HepG2 (cell line): ENCODE data around the gene KCNK18. TPM values are rescaled to one million over a fixed set of nuclear protein-coding genes. Genes with fewer than 3 reads are reported as not detected.

ENCODE experiments used
- ASH2L ChIP-seq: fragments of 300-600, 200-600 bp; sonication (generic); IDR thresholded peaks from 2 replicates; pipeline ENCODE4 v1.7.0; 2017; ENCODE audit warnings: low read depth, mild to moderate bottlenecking, moderate library complexity, mixed read lengths, low read length; ENCODE audit not compliant: insufficient read length
- ATF4 ChIP-seq, 2 experiments: fragments of 450-650 bp in 1 of 2; sonication (generic) in 1 of 2; formaldehyde crosslinking; IDR thresholded peaks; 2 replicates each; pipeline versions ENCODE4 v1.5.0 to v1.8.0; 2020 to 2022; ENCODE audit warnings: mild to moderate bottlenecking in 1 of 2, missing genetic modification reagents in 1 of 2
- CEBPG ChIP-seq: IDR thresholded peaks from 2 replicates; pipeline ENCODE4 v1.6.1; 2016
- ELF3 ChIP-seq: IDR thresholded peaks from 2 replicates; pipeline ENCODE4 v1.6.1; 2016; ENCODE audit warnings: missing genetic modification reagents, missing compliant biosample characterization
- FOXO1 ChIP-seq: sonication (generic); formaldehyde crosslinking; IDR thresholded peaks from 2 replicates; pipeline ENCODE4 v1.4.0; 2020; ENCODE audit warnings: missing genetic modification reagents
- GATAD1 ChIP-seq: IDR thresholded peaks from 2 replicates; pipeline ENCODE4 v1.6.1; 2016; ENCODE audit warnings: missing genetic modification reagents, missing compliant biosample characterization
- IRF1 ChIP-seq: sonication (generic); formaldehyde crosslinking; IDR thresholded peaks from 2 replicates; pipeline ENCODE4 v1.4.0; 2020; ENCODE audit warnings: low read depth, mild to moderate bottlenecking, missing genetic modification reagents
- KDM4B ChIP-seq: sonication (generic); formaldehyde crosslinking; IDR thresholded peaks from 2 replicates; pipeline ENCODE4 v1.4.0; 2020; ENCODE audit warnings: missing genetic modification reagents
- MEIS2 ChIP-seq: sonication (generic); formaldehyde crosslinking; IDR thresholded peaks from 2 replicates; pipeline ENCODE4 v1.9.0; 2021; ENCODE audit warnings: mild to moderate bottlenecking, missing genetic modification reagents
- MLXIP ChIP-seq: sonication (generic); formaldehyde crosslinking; IDR thresholded peaks from 2 replicates; pipeline ENCODE4 v1.9.0; 2021; ENCODE audit warnings: missing genetic modification reagents, borderline replicate concordance
- MNT ChIP-seq: fragments of 450-650 bp; IDR thresholded peaks from 2 replicates; pipeline ENCODE4 v1.6.1; 2016
- NAIF1 ChIP-seq: sonication (generic); formaldehyde crosslinking; IDR thresholded peaks from 2 replicates; pipeline ENCODE4 v1.5.0; 2020; ENCODE audit warnings: mild to moderate bottlenecking, missing genetic modification reagents, borderline replicate concordance
- POGZ ChIP-seq: sonication (generic); formaldehyde crosslinking; IDR thresholded peaks from 2 replicates; pipeline ENCODE4 v1.4.0; 2020; ENCODE audit warnings: mild to moderate bottlenecking, missing genetic modification reagents
- SNRNP70 ChIP-seq: fragments of 200-400 bp; formaldehyde crosslinking; IDR thresholded peaks from 2 replicates; pipeline ENCODE4 v1.6.1; 2017; ENCODE audit warnings: mild to moderate bottlenecking, low read depth, low read length, moderate library complexity
- THRA ChIP-seq: sonication (generic); formaldehyde crosslinking; IDR thresholded peaks from 2 replicates; pipeline ENCODE4 v1.4.0; 2020; ENCODE audit warnings: missing genetic modification reagents, borderline replicate concordance
- YY1 ChIP-seq: IDR thresholded peaks from 2 replicates; pipeline ENCODE4 v1.6.1; 2011; ENCODE audit warnings: low read length, low read depth, moderate library complexity, mild to moderate bottlenecking; ENCODE audit not compliant: insufficient read depth, insufficient replicate concordance
- ZBTB7B ChIP-seq: sonication (generic); formaldehyde crosslinking; IDR thresholded peaks from 2 replicates; pipeline ENCODE4 v1.4.0; 2020; ENCODE audit warnings: missing genetic modification reagents
- ZFP36L1 ChIP-seq: sonication (generic); formaldehyde crosslinking; IDR thresholded peaks from 2 replicates; pipeline ENCODE4 v1.8.0; 2022; ENCODE audit warnings: mild to moderate bottlenecking, missing genetic modification reagents, moderate library complexity
- ZNF205 ChIP-seq: IDR thresholded peaks from 2 replicates; pipeline ENCODE4 v1.6.1; 2018; ENCODE audit warnings: missing biosample characterization, missing genetic modification reagents
- ZNF235 ChIP-seq: sonication (generic); formaldehyde crosslinking; IDR thresholded peaks from 2 replicates; pipeline ENCODE4 v1.8.1; 2023; ENCODE audit warnings: mild to moderate bottlenecking, missing genetic modification reagents, borderline replicate concordance
- ZNF567 ChIP-seq: sonication (generic); formaldehyde crosslinking; IDR thresholded peaks from 2 replicates; pipeline ENCODE4 v1.8.1; 2023; ENCODE audit warnings: mild to moderate bottlenecking, missing genetic modification reagents, borderline replicate concordance
- ZNF570 ChIP-seq: sonication (generic); formaldehyde crosslinking; IDR thresholded peaks from 2 replicates; pipeline ENCODE4 v1.4.0; 2020; ENCODE audit warnings: mild to moderate bottlenecking, missing genetic modification reagents, borderline replicate concordance
- polyA plus RNA-seq, 8 experiments: library from polyadenylated mRNA; depleted of rRNA in 3 of 8; stranded (reverse) in 7 of 8; unstranded in 1 of 8; fragments of >200 nt; fragmentation: Illumina TruSeq in 4 of 8; extraction: Trizol in 4 of 8; gene quantifications; 2 replicates each; pipeline versions ENCODE4 v1.2.1 to v1.2.3, GENCODE V29; 2011 to 2016; ENCODE audit warnings: low read depth in 4 of 8, missing spikeins in 1 of 8, mixed read lengths in 1 of 8; ENCODE audit not compliant: insufficient read depth in 1 of 8
- total RNA-seq, 5 experiments: library from RNA; depleted of rRNA; stranded (reverse); fragments of >200 nt; fragmentation: Illumina TruSeq; extraction: Trizol; gene quantifications; 2 replicates each; pipeline ENCODE4 v1.2.3, GENCODE V29; 2016; ENCODE audit warnings: low read depth in 1 of 5

KCNK18 gene
- total and polyA plus RNA-seq, 2 of the 13 experiments (the other 11 are each of a cell fraction or from before 2014, with no cell fraction given): not detected

GRCh38 chr10:117216611-117217195, 19.4 kb downstream of the KCNK18 start (continued):
- TF ChIP-seq ATF4 (CRISPR knock-in tag; IDR thresholded peaks at IDR 0.05): 0 out of 4 replicates have a peak, but pooled peaks of 1 of the 2 experiments have one; percentile 27
- 0 out of 2 replicates have a peak, but pooled peaks have one; percentile 57 for TF ChIP-seq KDM4B
- no peak for TF ChIP-seq IRF1 (CRISPR knock-in tag)
- TF ChIP-seq GATAD1: peak; percentile 62
- TF ChIP-seq POGZ (CRISPR knock-in tag): peak; percentile 74
- no peak for TF ChIP-seq NAIF1 (CRISPR knock-in tag)
- peak; percentile 84 for TF ChIP-seq YY1
- peak; percentile 66; the same call in 1 of the 2 replicates for TF ChIP-seq ZBTB7B (CRISPR knock-in tag)
- TF ChIP-seq ELF3 (CRISPR knock-in tag): peak; percentile 47; the same call in 1 of the 2 replicates
- no peak for TF ChIP-seq ZNF570 (CRISPR knock-in tag)
- TF ChIP-seq MEIS2 (CRISPR knock-in tag): no peak
- peak; percentile 48; the same call in 1 of the 2 replicates for TF ChIP-seq THRA (CRISPR knock-in tag)
- peak; percentile 26 for TF ChIP-seq ASH2L
- TF ChIP-seq ZNF205 (CRISPR knock-in tag): 0 out of 2 replicates have a peak, but pooled peaks have one; percentile 47
- TF ChIP-seq ZNF567 (CRISPR knock-in tag): no peak
- TF ChIP-seq ZFP36L1 (CRISPR knock-in tag): no peak
- TF ChIP-seq ZNF235 (CRISPR knock-in tag): 0 out of 2 replicates have a peak, but pooled peaks have one; percentile 43
- TF ChIP-seq SNRNP70: no peak
- peak; percentile 44; the same call in 1 of the 2 replicates for TF ChIP-seq FOXO1
- no peak for TF ChIP-seq MNT
- TF ChIP-seq MLXIP (CRISPR knock-in tag): no peak
- peak; percentile 38; the same call in 1 of the 2 replicates for TF ChIP-seq CEBPG (CRISPR knock-in tag)
